ENCODE data around the gene IQGAP3. TPM values are rescaled to one million over a fixed set of nuclear protein-coding genes. Genes with fewer than 3 reads are reported as not detected.

The IQGAP3 gene
- polyA plus RNA-seq, 2 of the 4 experiments (the other 2 are of a cell fraction), result 15.6 to 17.0 TPM

DNA sequence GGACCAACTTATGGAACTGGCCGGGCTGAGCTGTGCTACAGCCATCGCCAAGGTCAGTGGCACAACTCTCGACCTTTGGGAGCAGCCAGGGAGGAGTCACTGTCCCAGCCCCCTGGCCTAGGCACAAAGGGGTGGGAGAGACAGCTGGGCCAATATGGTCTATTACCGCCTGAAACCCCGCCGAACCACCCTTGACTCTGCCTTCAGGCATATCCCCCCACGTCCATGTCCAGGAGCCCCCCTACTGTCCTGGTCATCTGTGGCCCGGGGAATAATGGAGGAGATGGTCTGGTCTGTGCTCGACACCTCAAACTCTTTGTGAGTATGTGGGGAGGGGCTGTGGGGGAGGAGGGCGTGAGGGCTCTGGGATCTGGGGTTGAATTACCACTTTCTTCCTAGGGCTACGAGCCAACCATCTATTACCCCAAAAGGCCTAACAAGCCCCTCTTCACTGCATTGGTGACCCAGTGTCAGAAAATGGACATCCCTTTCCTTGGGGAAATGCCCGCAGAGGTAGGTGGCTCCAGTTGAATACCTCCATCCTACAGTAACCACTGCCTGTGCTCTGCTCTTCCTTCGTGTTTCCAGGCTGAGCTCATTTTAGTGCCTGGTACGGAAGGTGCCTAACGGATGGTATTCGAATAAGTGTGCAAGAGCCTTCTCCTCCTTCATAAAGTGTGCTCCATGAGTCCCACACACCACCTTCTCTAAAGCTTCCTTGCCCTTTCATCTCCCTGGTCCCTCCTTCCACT lies 20.0 kb upstream of the IQGAP3 start:
- H3K9me3 ChIP-seq, result no peaks in the 10 kb centered on the region
- H3K4me3 ChIP-seq, result peak overlapping the region; percentile 72
- ATAC-seq (peak; percentile 14 to 18), DNase-seq (ENCODE audit: low read depth in 1 of 2, low spot score in 1 of 2) (no peak), FAIRE-seq (no peak)
- H3K4me2 ChIP-seq, result peak overlapping the region; percentile 87
- ChIA-PET CTCF (interaction anchor here (0.6 to 12.5 kb wide), 15 partner anchors 8 to 207 kb away, joined by 3 to 135 read pairs (median 6); partner anchors contain the start of gene MEF2D), POLR2A (interaction anchor here (0.6 to 2.5 kb wide), 8 partner anchors 9 to 135 kb away, joined by 3 to 18 read pairs (median 6); partner anchors contain the start of genes GPATCH4 and MEF2D)
- TF ChIP-seq TP53 (CRISPR knock-in tag; IDR thresholded peaks at IDR 0.05) (peak; percentile 67; the same call in 1 of the 2 replicates), ESRRA (IDR thresholded peaks at IDR 0.05; ENCODE audit: borderline replicate concordance, low read length) (no peak), KDM5A (IDR thresholded peaks at IDR 0.05) (no peak), POLR2AphosphoS2 (conservative IDR thresholded peaks at IDR 0.05; ENCODE audit: low read length) (peak; percentile 80; the same call in 1 of the 2 replicates)
- peak overlapping the region; percentile 94 to 98 for H3K27ac ChIP-seq
- peaks cover 10% of the 10 kb centered on the region; the same call in 2 of the 3 replicates for H3K4me1 ChIP-seq
- WGBS (ENCODE audit: missing lambda C conversion rate), result 47% methylated on average over 13 of the region's 16 CpGs

DNA sequence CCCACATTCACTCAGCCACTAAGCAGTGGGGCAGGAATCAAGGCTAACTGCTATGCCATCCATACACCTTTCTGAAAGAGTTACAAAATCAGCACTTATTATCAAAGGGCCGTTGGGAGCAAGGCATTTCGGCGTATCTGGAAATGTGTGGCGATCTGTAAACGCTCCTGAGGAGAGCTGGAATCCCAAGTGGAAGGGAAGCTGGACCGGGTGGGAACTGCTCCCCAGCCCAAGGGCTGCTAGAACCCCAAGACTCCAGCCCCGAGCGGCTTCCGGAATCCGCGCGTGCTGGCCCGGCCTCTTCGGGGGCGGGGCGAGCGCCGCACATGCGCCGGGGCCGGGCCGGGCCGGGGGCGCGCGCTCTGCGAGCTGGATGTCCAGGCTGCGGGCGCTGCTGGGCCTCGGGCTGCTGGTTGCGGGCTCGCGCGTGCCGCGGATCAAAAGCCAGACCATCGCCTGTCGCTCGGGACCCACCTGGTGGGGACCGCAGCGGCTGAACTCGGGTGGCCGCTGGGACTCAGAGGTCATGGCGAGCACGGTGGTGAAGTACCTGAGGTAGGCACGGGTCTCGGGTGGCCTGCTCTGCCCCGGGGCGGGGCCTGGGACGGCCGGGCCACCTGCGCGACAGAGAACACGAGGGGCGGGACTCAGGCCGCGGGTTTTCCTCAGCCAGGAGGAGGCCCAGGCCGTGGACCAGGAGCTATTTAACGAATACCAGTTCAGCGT lies 19.2 kb upstream of the IQGAP3 start, which contains the start of gene NAXE:
Gene NAXE, plus strand, starts transcription at position 345 of the 726 bp plus-strand sequence. Its CDS starts 29 bp downstream, at position 374.
- no peak for FAIRE-seq
- ATAC-seq, result peak; percentile 76 to 89
- 3% methylated on average over 9 of the region's 60 CpGs for WGBS (ENCODE audit: missing lambda C conversion rate)
- CTCF ChIA-PET, result interaction anchor here (0.6 to 12.5 kb wide), 16 partner anchors 9 to 206 kb away, joined by 3 to 135 read pairs (median 5); partner anchors contain the start of genes MEF2D, NES and TTC24
- H3K4me2 ChIP-seq, result peak within 1 kb of the TSS; percentile 87
- POLR2A ChIA-PET, result interaction anchor here (0.6 to 2.5 kb wide), 12 partner anchors 9 to 134 kb away, joined by 3 to 18 read pairs (median 5); partner anchors contain the start of genes GPATCH4 and MEF2D
- H3K4me1 ChIP-seq, result peaks cover 10% of the 10 kb centered on the region; the same call in 2 of the 3 replicates
- DNase-seq (ENCODE audit: low read depth in 1 of 2, low spot score in 1 of 2), result peak; percentile 57 to 79
- TF ChIP-seq HOXB5 (CRISPR knock-in tag; IDR thresholded peaks at IDR 0.05) (no peak), PHF8 (IDR thresholded peaks at IDR 0.05; ENCODE audit: borderline replicate concordance, low read depth) (peak; percentile 65; the same call in 1 of the 2 replicates), EHF (CRISPR knock-in tag; IDR thresholded peaks at IDR 0.05) (0 out of 2 replicates have a peak, but pooled peaks have one; percentile 21), NFE2L2 (conservative IDR thresholded peaks at IDR 0.05; ENCODE audit: low read length) (no peak), JUN (IDR thresholded peaks at IDR 0.05) (peak; percentile 77 to 83; a peak in 3 of 5 replicates), RFX5 (IDR thresholded peaks at IDR 0.05) (0 out of 2 replicates have a peak, but pooled peaks have one; percentile 5), FOSB (CRISPR knock-in tag; IDR thresholded peaks at IDR 0.05) (peak; percentile 82; the same call in 1 of the 2 replicates), TFCP2L1 (CRISPR knock-in tag; IDR thresholded peaks at IDR 0.05) (peak; percentile 77; the same call in 1 of the 2 replicates), MAFK (IDR thresholded peaks at IDR 0.05; ENCODE audit: partially characterized antibody) (peak; percentile 47), ESRRA (IDR thresholded peaks at IDR 0.05; ENCODE audit: borderline replicate concordance, low read length) (no peak), POLR2A (IDR thresholded peaks at IDR 0.05; ENCODE audit: low read length) (peak; percentile 91)
- TF ChIP-seq, protein P1, sequence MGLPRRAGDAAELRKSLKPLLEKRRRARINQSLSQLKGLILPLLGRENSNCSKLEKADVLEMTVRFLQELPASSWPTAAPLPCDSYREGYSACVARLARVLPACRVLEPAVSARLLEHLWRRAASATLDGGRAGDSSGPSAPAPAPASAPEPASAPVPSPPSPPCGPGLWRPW (IDR thresholded peaks at IDR 0.05), result no peak
- TF ChIP-seq, protein P2, sequence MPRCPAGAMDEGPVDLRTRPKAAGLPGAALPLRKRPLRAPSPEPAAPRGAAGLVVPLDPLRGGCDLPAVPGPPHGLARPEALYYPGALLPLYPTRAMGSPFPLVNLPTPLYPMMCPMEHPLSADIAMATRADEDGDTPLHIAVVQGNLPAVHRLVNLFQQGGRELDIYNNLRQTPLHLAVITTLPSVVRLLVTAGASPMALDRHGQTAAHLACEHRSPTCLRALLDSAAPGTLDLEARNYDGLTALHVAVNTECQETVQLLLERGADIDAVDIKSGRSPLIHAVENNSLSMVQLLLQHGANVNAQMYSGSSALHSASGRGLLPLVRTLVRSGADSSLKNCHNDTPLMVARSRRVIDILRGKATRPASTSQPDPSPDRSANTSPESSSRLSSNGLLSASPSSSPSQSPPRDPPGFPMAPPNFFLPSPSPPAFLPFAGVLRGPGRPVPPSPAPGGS (IDR thresholded peaks at IDR 0.05), result peak; percentile 84; the same call in 2 of the 3 replicates
- TF ChIP-seq, protein P3, sequence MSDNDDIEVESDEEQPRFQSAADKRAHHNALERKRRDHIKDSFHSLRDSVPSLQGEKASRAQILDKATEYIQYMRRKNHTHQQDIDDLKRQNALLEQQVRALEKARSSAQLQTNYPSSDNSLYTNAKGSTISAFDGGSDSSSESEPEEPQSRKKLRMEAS (IDR thresholded peaks at IDR 0.05), result peak; percentile 68
- H3K27ac ChIP-seq, result peak within 1 kb of the TSS; percentile 94 to 98
- no peaks in the 10 kb centered on the region for H3K9me3 ChIP-seq
- peak within 1 kb of the TSS; percentile 72 for H3K4me3 ChIP-seq

DNA sequence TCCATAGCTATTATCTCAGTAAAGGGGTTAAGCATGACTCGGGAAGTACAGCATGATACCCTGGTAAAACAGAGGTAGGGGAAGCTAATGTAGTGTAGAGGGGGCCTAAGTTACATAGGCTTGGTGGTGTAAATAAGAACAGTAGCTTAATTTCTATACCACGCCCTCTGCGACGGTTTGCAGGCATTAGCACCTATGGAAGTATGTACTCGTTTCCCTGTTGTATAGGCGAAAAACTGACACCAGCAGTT lies 18.7 kb upstream of the IQGAP3 start:
- Histone ChIP-seq H3K4me3 (peak overlapping the region; percentile 72), H3K9me3 (no peaks in the 10 kb centered on the region), H3K4me2 (peak overlapping the region; percentile 87), H3K4me1 (peaks cover 10% of the 10 kb centered on the region; the same call in 2 of the 3 replicates), H3K27ac (peak overlapping the region; percentile 94 to 98)
- FAIRE-seq (no peak), ATAC-seq (peak in 1 of 2 experiments; percentile 34; a peak in 4 of 6 replicates), DNase-seq (ENCODE audit: low read depth in 1 of 2, low spot score in 1 of 2) (no peak)
- WGBS (ENCODE audit: missing lambda C conversion rate), result 32% methylated on average over 6 of the region's 6 CpGs
- no peak for TF ChIP-seq KDM5A (IDR thresholded peaks at IDR 0.05)
- TF ChIP-seq MYC (IDR thresholded peaks at IDR 0.05; ENCODE audit: borderline replicate concordance, low read length), result no peak
- no peak for TF ChIP-seq FOXS1 (CRISPR knock-in tag; IDR thresholded peaks at IDR 0.05)
- no peak for TF ChIP-seq ESRRA (IDR thresholded peaks at IDR 0.05; ENCODE audit: borderline replicate concordance, low read length)
- ChIA-PET CTCF (interaction anchor here (0.6 to 12.5 kb wide), 13 partner anchors 9 to 206 kb away, joined by 3 to 135 read pairs (median 6); partner anchors contain the start of genes MEF2D, NES and TTC24), POLR2A (interaction anchor here (0.6 to 2.5 kb wide), 10 partner anchors 10 to 134 kb away, joined by 3 to 18 read pairs (median 6); partner anchors contain the start of genes GPATCH4 and MEF2D)
